ENCODE results near the gene CHMP6.

GRCh38 chr17:81015136-81015535 is 23.5 kb downstream of the CHMP6 start:
- TF ChIP-seq POLR2A (IDR thresholded peaks at IDR 0.05) (no peak), CTCF (IDR thresholded peaks at IDR 0.05 in 8 of 11, conservative IDR thresholded peaks at IDR 0.05 in 3 of 11) (no peak), POLR2AphosphoS5 (IDR thresholded peaks at IDR 0.05) (no peak)
